ES-I3 (cell line): ENCODE measurements around the gene PSMD11.
"Not testable (repeated sequence)": the region's sequence is repeated elsewhere in the genome, so short reads cannot be mapped to it uniquely, and the experiment has no call there.

Source experiments
- H3K36me3 ChIP-seq: 2 replicates; pipeline ENCODE4 v1.6.1; 2013; ENCODE audit warnings: mild to moderate bottlenecking, low read length, control low read depth, moderate library complexity; ENCODE audit not compliant: insufficient read depth
- H3K4me1 ChIP-seq: 2 replicates; pipeline ENCODE4 v1.6.1; 2013; ENCODE audit warnings: mild to moderate bottlenecking, control low read depth, low read length; ENCODE audit not compliant: insufficient read depth
- H3K9ac ChIP-seq: 2 replicates; pipeline ENCODE4 v1.6.1; 2013; ENCODE audit warnings: low read depth, mild to moderate bottlenecking, low read length, moderate library complexity
- H3K9me3 ChIP-seq: 2 replicates; pipeline ENCODE4 v1.6.1; 2013; ENCODE audit warnings: mild to moderate bottlenecking, low read length, moderate library complexity; ENCODE audit not compliant: control insufficient read depth, insufficient read depth

The PSMD11 gene

DNA sequence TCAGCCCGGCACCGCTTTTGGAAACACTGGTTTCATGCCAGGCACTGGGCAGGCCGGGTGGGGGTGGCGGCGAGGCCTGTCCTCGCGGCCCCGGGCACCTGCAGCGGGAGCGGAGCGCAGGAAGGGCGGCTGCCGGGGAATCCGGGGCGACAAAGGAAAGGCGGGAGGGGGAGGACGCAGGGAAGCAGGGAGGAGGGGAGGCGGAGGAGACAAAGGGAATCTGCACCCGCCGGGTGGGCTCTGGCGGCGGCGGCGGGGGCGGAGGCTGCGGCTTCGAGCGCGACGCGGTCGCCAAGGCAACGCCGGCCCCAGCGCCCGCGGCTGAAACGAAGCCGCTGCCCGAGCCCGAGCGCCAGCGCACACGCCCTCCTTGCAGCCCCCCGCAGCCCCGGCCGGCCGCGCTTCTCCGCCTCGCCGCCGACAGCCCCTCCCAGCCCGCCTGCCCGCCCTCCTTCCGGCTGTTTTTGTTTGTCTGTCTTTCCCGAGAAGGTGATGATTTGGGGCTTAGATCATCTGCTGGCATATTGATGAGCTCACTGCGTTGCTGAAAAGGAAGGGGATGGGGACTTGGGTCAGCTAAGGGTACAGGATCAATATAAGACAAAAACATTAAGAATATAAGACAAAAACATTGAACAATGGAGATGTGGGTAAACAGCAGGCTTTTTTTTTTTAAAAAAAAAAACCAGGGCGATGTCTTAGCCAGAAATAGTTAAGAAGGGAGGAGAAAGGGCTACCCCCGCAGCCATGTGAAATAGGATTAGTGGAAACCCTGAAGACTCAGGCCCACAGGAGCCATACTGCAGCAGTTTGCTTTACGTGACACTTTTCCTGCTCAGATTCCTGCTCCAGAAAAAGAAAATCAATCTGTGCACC is 75.2 kb downstream of the PSMD11 start:
- Histone ChIP-seq H3K4me1 (peaks cover 42% of the 10 kb centered on the region), H3K9ac (peak overlapping the region; percentile 51), H3K36me3 (no peaks in the 10 kb centered on the region), H3K9me3 (no peaks in the 10 kb centered on the region)

DNA sequence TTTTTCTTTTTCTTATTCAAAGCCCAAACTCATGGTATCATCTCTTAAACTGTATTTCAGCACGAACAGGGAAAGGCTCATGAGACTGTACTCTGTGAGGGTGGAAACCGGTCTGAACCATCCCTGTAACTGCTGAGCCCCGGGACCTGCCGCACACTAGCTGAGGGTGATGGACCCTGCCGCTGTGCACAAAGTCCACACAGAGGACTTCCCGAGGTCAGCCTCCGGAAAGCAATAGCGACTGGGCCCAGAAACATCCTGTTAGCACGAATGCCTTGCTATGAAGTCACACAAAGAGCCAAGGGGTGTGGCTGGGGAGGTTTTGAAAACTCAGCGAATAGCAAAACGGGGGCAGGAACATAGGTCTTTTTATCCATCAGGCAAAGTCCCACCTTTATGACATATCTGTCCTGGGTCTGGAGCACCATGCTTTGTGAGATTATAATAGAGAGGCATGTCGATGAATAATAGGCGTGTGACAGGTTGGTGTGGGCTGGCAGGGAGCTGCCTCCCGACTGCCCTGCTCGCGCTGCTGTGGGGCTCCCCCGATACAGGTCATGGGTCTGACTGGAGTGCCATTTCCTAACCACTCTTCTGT is 75.9 kb downstream of the PSMD11 start:
- Histone ChIP-seq H3K4me1 (peaks cover 42% of the 10 kb centered on the region), H3K9me3 (no peaks in the 10 kb centered on the region), H3K9ac (peak overlapping the region; percentile 51)

DNA sequence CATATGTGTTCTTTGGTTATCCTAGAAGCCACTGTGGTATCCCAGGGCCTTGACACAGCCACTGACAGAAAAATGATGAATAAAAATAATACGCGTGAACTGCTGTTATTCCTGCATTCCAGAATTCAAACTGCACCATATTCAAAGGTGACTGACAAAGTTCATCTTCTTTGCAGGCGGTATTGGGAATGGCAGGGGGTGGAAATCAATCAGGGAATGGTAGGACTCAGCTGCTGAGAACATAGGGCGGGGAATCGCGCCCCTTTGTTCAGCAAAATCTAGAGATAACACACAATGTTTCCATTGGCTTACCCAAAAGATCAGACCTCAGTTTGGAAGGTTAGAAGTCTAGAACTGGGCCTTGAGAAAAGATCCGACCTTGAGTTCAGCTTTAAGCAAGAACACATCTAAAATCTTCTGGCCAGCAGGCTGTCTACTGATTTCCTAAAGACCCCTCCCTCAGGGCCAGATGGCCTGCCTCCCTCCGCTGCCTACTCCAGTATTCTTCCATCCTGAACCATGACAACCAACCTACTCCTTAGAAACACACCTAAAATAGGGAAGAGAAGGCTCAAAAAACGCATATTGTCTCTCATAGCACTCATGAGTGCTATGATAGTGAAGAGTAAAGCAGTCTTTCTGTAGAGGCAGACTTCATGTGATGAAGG is 76.6 kb downstream of the PSMD11 start:
- Histone ChIP-seq H3K4me1 (peaks cover 42% of the 10 kb centered on the region), H3K36me3 (no peaks in the 10 kb centered on the region)

More for the DNA sequence above, 75.9 kb downstream of the PSMD11 start:
- no peaks in the 10 kb centered on the region for H3K36me3 ChIP-seq

DNA sequence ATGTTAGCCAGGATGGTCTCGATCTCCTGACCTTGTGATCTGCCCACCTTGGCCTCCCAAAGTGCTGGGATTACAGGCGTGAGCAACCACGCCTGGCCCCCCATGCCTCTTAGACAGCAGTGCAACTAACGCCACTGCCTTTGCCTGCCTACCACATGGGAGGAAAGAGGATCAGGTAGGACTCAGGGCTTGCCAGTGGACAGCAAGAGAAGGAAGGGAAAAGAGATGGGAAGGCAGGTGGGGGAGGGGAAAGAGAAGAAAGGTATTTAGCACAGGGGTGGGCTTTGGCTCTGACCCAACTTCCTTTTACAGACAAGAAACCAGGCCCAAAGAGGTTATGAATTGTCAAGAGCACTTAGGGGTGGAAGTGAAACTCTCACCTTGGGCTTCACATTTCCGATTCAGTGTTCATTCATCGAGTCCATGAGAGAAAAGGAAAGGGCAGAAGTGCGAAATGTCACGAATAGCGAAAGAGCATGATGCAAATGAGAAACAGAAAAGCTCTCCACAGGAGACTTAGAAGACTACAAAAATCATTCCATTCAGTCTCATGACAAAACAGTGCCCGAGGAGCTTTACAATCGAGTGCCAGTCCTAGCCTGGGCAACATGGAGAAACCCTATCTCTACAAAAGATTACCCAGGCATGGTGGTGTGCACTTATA is 78.8 kb downstream of the PSMD11 start:
- Histone ChIP-seq H3K4me1 (peaks cover 27% of the 10 kb centered on the region), H3K9me3 (no peaks in the 10 kb centered on the region), H3K9ac (no peak overlapping the region), H3K36me3 (no peaks in the 10 kb centered on the region)

More for the DNA sequence above, 76.6 kb downstream of the PSMD11 start:
- H3K9me3 ChIP-seq = no peaks in the 10 kb centered on the region
- peak overlapping the region; percentile 7; the same call in 1 of the 2 replicates for H3K9ac ChIP-seq

DNA sequence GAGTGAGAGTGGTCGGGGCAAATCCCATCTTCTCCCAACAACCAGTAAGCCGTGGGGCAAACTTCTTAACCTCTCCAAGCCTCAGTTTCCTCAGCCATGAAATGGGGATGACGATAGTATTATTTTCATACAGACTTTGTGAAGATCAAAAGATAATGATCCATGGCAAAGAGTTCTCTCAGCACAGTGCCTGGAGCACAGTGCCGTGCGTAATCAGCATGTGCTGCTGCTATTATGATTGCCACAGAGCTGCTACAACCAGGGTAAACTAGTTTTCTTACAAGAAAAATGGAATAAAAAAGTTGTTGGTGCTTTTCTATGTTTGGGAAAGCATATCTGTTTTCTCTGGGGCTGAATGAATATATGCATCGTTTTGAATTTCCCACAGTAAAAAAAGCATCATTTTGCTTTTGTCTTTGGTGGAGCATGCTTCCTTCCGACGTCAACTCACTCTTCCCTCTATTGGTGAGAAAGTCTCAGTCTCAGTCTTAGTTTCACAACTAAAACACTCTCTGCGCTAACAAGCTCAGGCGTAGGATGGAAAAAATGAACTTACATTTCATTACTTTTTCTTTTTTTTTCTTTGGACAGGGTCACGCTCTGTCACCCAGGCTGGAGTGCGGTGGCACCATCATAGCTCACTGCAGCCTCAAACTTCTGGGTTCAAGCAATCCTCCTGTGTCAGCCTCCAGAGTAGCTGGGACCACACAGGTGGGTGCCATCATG is 79.7 kb downstream of the PSMD11 start:
- Histone ChIP-seq H3K4me1 (peaks cover 27% of the 10 kb centered on the region), H3K9me3 (no peaks in the 10 kb centered on the region), H3K9ac (no peak overlapping the region), H3K36me3 (no peaks in the 10 kb centered on the region)

DNA sequence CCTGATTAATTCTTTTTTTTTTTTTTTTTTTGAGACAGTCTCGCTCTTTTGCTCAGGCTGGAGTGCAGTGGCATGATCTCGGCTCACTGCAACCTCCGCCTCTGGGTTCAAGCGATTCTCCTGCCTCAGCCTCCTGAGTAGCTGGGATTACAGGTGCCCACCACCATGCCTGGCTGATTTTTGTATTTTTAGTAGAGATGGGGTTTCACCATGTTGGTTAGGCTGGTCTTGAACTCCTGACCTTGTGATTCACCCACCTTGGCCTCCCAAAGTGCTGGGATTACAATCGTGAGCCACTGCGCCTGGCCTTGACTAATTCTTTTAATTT is 80.2 kb downstream of the PSMD11 start:
- H3K4me1 ChIP-seq = peaks cover 27% of the 10 kb centered on the region
- H3K9me3 ChIP-seq, H3K9ac ChIP-seq, H3K36me3 ChIP-seq: not testable (repeated sequence)

DNA sequence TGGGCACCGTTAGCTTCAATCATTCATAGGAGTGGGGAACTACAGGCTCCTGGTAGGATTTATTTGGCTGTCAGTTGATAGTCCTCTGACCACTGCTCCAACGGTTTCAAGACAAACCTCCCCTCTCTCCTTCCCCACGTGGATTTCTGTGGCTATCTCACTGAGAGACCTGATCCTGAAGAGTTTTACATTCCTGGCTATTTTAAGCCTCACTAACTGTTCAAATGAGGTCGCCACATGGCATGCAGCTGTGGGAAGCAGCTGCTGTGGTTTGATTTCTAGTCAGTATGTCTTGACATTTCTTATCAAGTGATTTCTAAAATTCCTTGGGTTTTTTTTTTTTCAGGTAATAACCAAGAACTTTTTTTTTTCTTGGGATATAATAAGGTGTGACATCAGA is 80.8 kb downstream of the PSMD11 start:
- Histone ChIP-seq H3K9ac (no peak overlapping the region), H3K4me1 (peaks cover 24% of the 10 kb centered on the region), H3K36me3 (no peaks in the 10 kb centered on the region), H3K9me3 (no peaks in the 10 kb centered on the region)

DNA sequence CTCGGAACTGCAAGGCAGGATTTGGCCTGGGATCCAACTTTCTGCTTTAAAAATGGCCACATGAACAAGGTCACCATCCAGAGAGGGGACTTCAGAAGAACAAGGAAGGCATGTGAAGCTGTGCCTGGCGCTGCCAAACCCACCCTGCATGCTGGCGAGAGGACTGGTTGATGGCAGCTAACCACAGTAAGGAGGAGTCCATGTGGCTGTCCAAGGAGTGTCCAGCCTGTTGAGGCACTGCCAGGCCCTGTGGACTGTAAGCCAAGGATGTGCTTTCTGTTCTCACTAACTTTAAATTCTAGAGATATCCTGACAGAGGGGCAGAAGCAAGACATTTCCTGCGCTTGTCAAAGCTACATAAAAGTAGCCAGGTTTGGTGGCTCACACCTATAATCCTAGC is 82.8 kb downstream of the PSMD11 start:
- H3K9ac ChIP-seq = no peak overlapping the region
- peaks cover 9% of the 10 kb centered on the region for H3K4me1 ChIP-seq
- no peaks in the 10 kb centered on the region for H3K36me3 ChIP-seq
- H3K9me3 ChIP-seq = no peaks in the 10 kb centered on the region

DNA sequence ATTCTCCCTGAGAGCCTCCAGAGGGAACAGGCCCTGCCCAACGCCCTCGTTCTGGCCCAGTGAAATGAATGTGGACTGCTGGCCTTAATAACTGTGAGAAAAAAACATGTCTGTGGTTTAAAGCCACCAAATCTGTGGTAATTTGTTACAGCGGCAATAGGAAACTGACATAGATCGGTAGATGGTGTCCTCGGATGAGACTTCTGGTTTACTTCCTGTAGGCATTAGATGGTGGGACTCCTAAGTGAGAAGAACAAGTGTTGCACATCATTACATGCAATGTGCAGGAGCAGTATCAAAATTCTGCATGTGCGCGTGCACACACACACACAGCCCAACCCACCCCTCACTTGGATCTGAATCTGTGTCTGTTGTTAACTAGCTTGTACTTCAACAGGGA is 84.5 kb downstream of the PSMD11 start:
- Histone ChIP-seq H3K9me3 (no peaks in the 10 kb centered on the region), H3K4me1 (no peaks in the 10 kb centered on the region; the same call in 1 of the 2 replicates), H3K36me3 (no peaks in the 10 kb centered on the region), H3K9ac (no peak overlapping the region)

DNA sequence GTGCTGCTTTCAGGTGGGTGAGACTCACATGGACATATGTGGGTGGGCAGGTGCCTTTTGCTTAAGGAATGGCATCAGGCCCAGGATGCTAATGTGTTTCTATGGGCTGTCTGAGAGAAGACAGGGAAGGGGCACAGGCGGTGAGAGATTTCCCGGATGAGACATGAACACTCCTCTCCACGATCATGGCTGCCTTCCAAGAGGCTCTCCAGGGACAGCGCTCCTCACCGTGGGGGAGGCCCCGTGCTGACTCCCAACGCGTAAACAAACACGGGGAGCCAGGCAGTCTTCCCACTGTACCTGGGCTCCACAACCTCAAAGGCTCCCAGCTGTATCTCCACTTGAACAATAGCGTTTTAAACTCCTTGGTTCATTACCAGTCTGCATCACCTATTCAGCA is 85.3 kb downstream of the PSMD11 start:
- no peak overlapping the region for H3K9ac ChIP-seq
- H3K36me3 ChIP-seq = no peaks in the 10 kb centered on the region
- no peaks in the 10 kb centered on the region for H3K9me3 ChIP-seq
- no peaks in the 10 kb centered on the region; the same call in 1 of the 2 replicates for H3K4me1 ChIP-seq
